ENCODE results near the gene CCDC160. TPM values are rescaled to one million over a fixed set of nuclear protein-coding genes. Genes with fewer than 3 reads are reported as not detected.

Gene CCDC160
- total and polyA plus RNA-seq, 2 of the 4 experiments (the other 2 are of a cell fraction): not detected

DNA sequence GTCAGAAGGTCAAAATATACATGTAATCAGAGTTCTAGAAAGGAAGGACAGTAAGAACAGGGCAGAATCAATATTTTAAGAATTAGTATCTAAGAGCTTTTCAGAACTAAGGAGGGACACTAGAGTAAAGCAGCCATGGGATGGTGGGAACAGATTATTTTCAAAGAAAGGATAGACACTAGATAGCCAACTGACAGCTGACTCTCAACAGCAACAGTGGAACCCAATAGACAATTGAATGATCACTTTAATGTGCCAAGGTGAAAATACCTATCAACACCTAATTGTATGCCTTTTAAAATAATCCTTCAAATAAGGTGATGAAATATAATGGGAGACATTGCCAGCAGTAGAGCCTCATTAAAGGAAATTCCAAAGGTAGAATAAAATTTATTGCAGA is 26.5 kb upstream of the CCDC160 start:
- no peak overlapping the region for H2BK15ac ChIP-seq (ENCODE audit: low read depth, low read length)
- no peak overlapping the region for H2BK120ac ChIP-seq (ENCODE audit: low read depth, low read length)
- no peak overlapping the region for H2BK5ac ChIP-seq (ENCODE audit: low read depth, low read length, poor library complexity, severe bottlenecking)
- no peaks in the 10 kb centered on the region for H3K36me3 ChIP-seq (ENCODE audit: control insufficient read depth, insufficient read depth, low read length)
- no peak overlapping the region for H3K18ac ChIP-seq (ENCODE audit: low read depth, low read length)
- H3K9me1 ChIP-seq (ENCODE audit: insufficient read depth, low read length): no peaks in the 10 kb centered on the region
- no peak overlapping the region for H3K4ac ChIP-seq (ENCODE audit: low read depth, low read length)
- ChIA-PET CTCF (no interaction called here), POLR2A (ENCODE audit: unreplicated experiment) (no interaction called here)
- no peak overlapping the region for H3K4me2 ChIP-seq (ENCODE audit: low read depth, low read length)
- no peak overlapping the region for H3K56ac ChIP-seq (ENCODE audit: extremely low read depth, insufficient read depth, low read length)
- H2AK5ac ChIP-seq (ENCODE audit: low read depth, low read length): no peak overlapping the region
- no peaks in the 10 kb centered on the region for H3K4me1 ChIP-seq (ENCODE audit: control insufficient read depth, insufficient read depth, low read length)
- no peak overlapping the region for H3K23ac ChIP-seq (ENCODE audit: low read depth, low read length)
- DNase-seq (no peak), ATAC-seq (ENCODE audit: low read depth) (no peak)
- no peak overlapping the region for H3K9ac ChIP-seq (ENCODE audit: low read depth, low read length)
- no peak overlapping the region for H2AK9ac ChIP-seq (replicated peaks; ENCODE audit: low read depth, low read length, poor library complexity)
- dilution Hi-C loops (cut with HindIII; ENCODE audit: low sequenced_read_pairs, unreplicated experiment) (no loop called here), in situ Hi-C loops (cut with MboI; ENCODE audit: low sequenced_read_pairs) (no loop called here), intact Hi-C loops (cut with micrococcal nuclease) (no loop called here)
- no peak overlapping the region for H3K27ac ChIP-seq (ENCODE audit: insufficient read depth, low read length)
- no peak overlapping the region for H4K91ac ChIP-seq (ENCODE audit: insufficient read depth, low read depth, low read length)
- TF ChIP-seq MAFK (IDR thresholded peaks at IDR 0.05; ENCODE audit: low read depth, low read length) (no peak), NFE2L2 (IDR thresholded peaks at IDR 0.05; ENCODE audit: low read depth, low read length) (no peak), MAZ (IDR thresholded peaks at IDR 0.05; ENCODE audit: borderline replicate concordance, low read depth, low read length) (no peak), POLR2A (IDR thresholded peaks at IDR 0.05; ENCODE audit: low read depth, low read length) (no peak), FOS (IDR thresholded peaks at IDR 0.05; ENCODE audit: low read depth, low read length) (no peak), CHD1 (IDR thresholded peaks at IDR 0.05; ENCODE audit: low read depth, low read length) (no peak), MXI1 (IDR thresholded peaks at IDR 0.05; ENCODE audit: borderline replicate concordance, low read depth, low read length) (no peak), RFX5 (IDR thresholded peaks at IDR 0.05; ENCODE audit: low read depth, low read length) (no peak), CTCF (conservative IDR thresholded peaks at IDR 0.05; ENCODE audit: low read depth, low read length) (no peak), CEBPB (IDR thresholded peaks at IDR 0.05; ENCODE audit: low read depth, low read length) (no peak)
- TF ChIP-seq, protein P1, sequence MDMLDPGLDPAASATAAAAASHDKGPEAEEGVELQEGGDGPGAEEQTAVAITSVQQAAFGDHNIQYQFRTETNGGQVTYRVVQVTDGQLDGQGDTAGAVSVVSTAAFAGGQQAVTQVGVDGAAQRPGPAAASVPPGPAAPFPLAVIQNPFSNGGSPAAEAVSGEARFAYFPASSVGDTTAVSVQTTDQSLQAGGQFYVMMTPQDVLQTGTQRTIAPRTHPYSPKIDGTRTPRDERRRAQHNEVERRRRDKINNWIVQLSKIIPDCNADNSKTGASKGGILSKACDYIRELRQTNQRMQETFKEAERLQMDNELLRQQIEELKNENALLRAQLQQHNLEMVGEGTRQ (IDR thresholded peaks at IDR 0.05; ENCODE audit: low read depth, low read length): no peak
- TF ChIP-seq, protein P2, sequence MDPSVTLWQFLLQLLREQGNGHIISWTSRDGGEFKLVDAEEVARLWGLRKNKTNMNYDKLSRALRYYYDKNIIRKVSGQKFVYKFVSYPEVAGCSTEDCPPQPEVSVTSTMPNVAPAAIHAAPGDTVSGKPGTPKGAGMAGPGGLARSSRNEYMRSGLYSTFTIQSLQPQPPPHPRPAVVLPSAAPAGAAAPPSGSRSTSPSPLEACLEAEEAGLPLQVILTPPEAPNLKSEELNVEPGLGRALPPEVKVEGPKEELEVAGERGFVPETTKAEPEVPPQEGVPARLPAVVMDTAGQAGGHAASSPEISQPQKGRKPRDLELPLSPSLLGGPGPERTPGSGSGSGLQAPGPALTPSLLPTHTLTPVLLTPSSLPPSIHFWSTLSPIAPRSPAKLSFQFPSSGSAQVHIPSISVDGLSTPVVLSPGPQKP (IDR thresholded peaks at IDR 0.05; ENCODE audit: borderline replicate concordance, low read depth, low read length): no peak
- BruUV-seq (replicated peaks): no TSS peak
- H3K9me3 ChIP-seq (ENCODE audit: control insufficient read depth, insufficient read depth, low read length): no peaks in the 10 kb centered on the region
- H3K4me3 ChIP-seq (ENCODE audit: insufficient read depth, low read depth, low read length): no peak overlapping the region
- H2AFZ ChIP-seq (replicated peaks; ENCODE audit: low read length, poor library complexity): no peak overlapping the region
- no peaks in the 10 kb centered on the region for H4K20me1 ChIP-seq (ENCODE audit: insufficient read depth, low read length)
- H4K8ac ChIP-seq (ENCODE audit: low read depth in 2 of 2, low read length in 2 of 2): no peak overlapping the region
- H2BK20ac ChIP-seq (ENCODE audit: low read depth, low read length): no peak overlapping the region
- H3K14ac ChIP-seq (replicated peaks; ENCODE audit: low read depth, low read length): no peak overlapping the region
- H3K79me1 ChIP-seq (ENCODE audit: low read depth in 1 of 2, low read length in 2 of 2): no peaks in the 10 kb centered on the region
- H4K5ac ChIP-seq (ENCODE audit: low read depth, low read length): no peak overlapping the region
- no peaks in the 10 kb centered on the region for H3K27me3 ChIP-seq (ENCODE audit: control insufficient read depth, insufficient read depth, low read length)
